Stomach smooth muscle (tissue), 2 donors: Measurements from ENCODE around the gene LRP1-AS.

Experiments used
- H3K27ac ChIP-seq: one replicate; pipeline ENCODE4 v1.7.0; 2013; ENCODE audit warnings: mild to moderate bottlenecking, low read length, inconsistent platforms
- H3K27me3 ChIP-seq, 2 donors: one replicate each; pipeline ENCODE4 v1.7.0; 2013; ENCODE audit warnings: low read length in 2 of 2; ENCODE audit not compliant: insufficient read depth in 2 of 2, control insufficient read depth in 1 of 2
- H3K36me3 ChIP-seq, 2 donors: one replicate each; pipeline ENCODE4 v1.7.0; 2013; ENCODE audit warnings: low read length in 2 of 2; ENCODE audit not compliant: control insufficient read depth in 2 of 2, insufficient read depth in 2 of 2
- H3K4me1 ChIP-seq: one replicate; pipeline ENCODE4 v1.7.0; 2013; ENCODE audit warnings: low read length; ENCODE audit not compliant: control insufficient read depth, insufficient read depth
- H3K4me3 ChIP-seq, 2 donors: one replicate each; pipeline ENCODE4 v1.7.0; 2013; ENCODE audit warnings: low read length in 2 of 2
- H3K9ac ChIP-seq, 2 donors: one replicate each; pipeline ENCODE4 v1.7.0; 2013; ENCODE audit warnings: low read length in 2 of 2, mild to moderate bottlenecking in 1 of 2
- H3K9me3 ChIP-seq, 2 donors: one replicate each; pipeline ENCODE4 v1.7.0; 2013; ENCODE audit warnings: low read length in 2 of 2; ENCODE audit not compliant: control insufficient read depth in 2 of 2
- donor health status: healthy.
- donor health status: Pancreatic carcinoma.

LRP1-AS gene

GRCh38 chr12:57096748-57097553 lies 50.5 kb downstream of the LRP1-AS start:
- no peak overlapping the region for H3K9ac ChIP-seq
- H3K27ac ChIP-seq, result peak overlapping the region; percentile 82
- peaks cover 63 to 65% of the 10 kb centered on the region in 2 donors for H3K36me3 ChIP-seq
- no peaks in the 10 kb centered on the region for H3K27me3 ChIP-seq
- H3K9me3 ChIP-seq, result no peaks in the 10 kb centered on the region
- no peak overlapping the region for H3K4me3 ChIP-seq
- H3K4me1 ChIP-seq, result peaks cover 42% of the 10 kb centered on the region

- Histone ChIP-seq H3K4me3 (no peak overlapping the region), H3K27me3 (no peaks in the 10 kb centered on the region), H3K36me3 (peaks cover 65 to 67% of the 10 kb centered on the region in 2 donors), H3K9ac (no peak overlapping the region), H3K27ac (peak overlapping the region; percentile 82), H3K9me3 (no peaks in the 10 kb centered on the region), H3K4me1 (peaks cover 50% of the 10 kb centered on the region)
Measured at GRCh38 chr12:57096099-57096572, 51.3 kb downstream of the LRP1-AS start.

GRCh38 chr12:57095440-57095839 lies 52.0 kb downstream of the LRP1-AS start:
- peak overlapping the region; percentile 82 for H3K27ac ChIP-seq
- peaks cover 57% of the 10 kb centered on the region for H3K4me1 ChIP-seq
- no peaks in the 10 kb centered on the region for H3K27me3 ChIP-seq
- no peaks in the 10 kb centered on the region for H3K9me3 ChIP-seq
- peak overlapping the region in 1 of 2 donors; percentile 21 for H3K9ac ChIP-seq
- no peak overlapping the region for H3K4me3 ChIP-seq
- H3K36me3 ChIP-seq, result peaks cover 65 to 68% of the 10 kb centered on the region in 2 donors
